DMS79 (cell line): Measurements from ENCODE around the gene CKS1B.

Experiments
- DNase-seq: peaks from one replicate; lab custom pipeline; 2025; lab: John Stamatoyannopoulos, UW

Gene CKS1B

GRCh38 chr1:154945962-154946850, 28.3 kb upstream of the CKS1B start:
- no peak for DNase-seq

- DNase-seq = no peak
Observed at GRCh38 chr1:154948079-154948478, 26.4 kb upstream of the CKS1B start.

GRCh38 chr1:154951901-154952657, 22.4 kb upstream of the CKS1B start:
- no peak for DNase-seq

GRCh38 chr1:154952664-154953063, 21.8 kb upstream of the CKS1B start:
- no peak for DNase-seq

GRCh38 chr1:154953611-154954038, 20.9 kb upstream of the CKS1B start:
- DNase-seq = no peak

- DNase-seq = no peak
Observed at GRCh38 chr1:154954541-154954940, 19.9 kb upstream of the CKS1B start.

- DNase-seq = peak; percentile 52
Observed at GRCh38 chr1:154955039-154955717, 19.3 kb upstream of the CKS1B start.

- peak; percentile 81 for DNase-seq
Observed at GRCh38 chr1:154955718-154956543, 18.6 kb upstream of the CKS1B start, which contains the start of gene PBXIP1. PBXIP1 (minus strand) TSS chr1:154956099; CDS start chr1:154953721, 2,378 bp downstream.

GRCh38 chr1:154956544-154956941, 17.9 kb upstream of the CKS1B start:
- no peak for DNase-seq

GRCh38 chr1:154957091-154957657, 17.3 kb upstream of the CKS1B start:
- no peak for DNase-seq

GRCh38 chr1:154958036-154958435, 16.4 kb upstream of the CKS1B start:
- DNase-seq = no peak

- peak; percentile 18 for DNase-seq
Observed at GRCh38 chr1:154958681-154959425, 15.6 kb upstream of the CKS1B start.

GRCh38 chr1:154959426-154959780, 15.1 kb upstream of the CKS1B start:
- no peak for DNase-seq

GRCh38 chr1:154960446-154961136, 13.9 kb upstream of the CKS1B start:
- DNase-seq = no peak

- DNase-seq = peak; percentile 42
Observed at GRCh38 chr1:154961207-154962155, 13.0 kb upstream of the CKS1B start, which contains the start of gene PYGO2. PYGO2 (minus strand) TSS chr1:154961782; CDS start chr1:154961576, 206 bp downstream.

- DNase-seq = no peak
Observed at GRCh38 chr1:154962156-154962749, 12.2 kb upstream of the CKS1B start.

- no peak for DNase-seq
Observed at GRCh38 chr1:154962795-154963330, 11.6 kb upstream of the CKS1B start.

- no peak for DNase-seq
Observed at GRCh38 chr1:154963643-154964042, 10.8 kb upstream of the CKS1B start.
